GM21529 (cell line): ENCODE results near the gene CD48.
A peak's percentile ranks its signal among the peaks of the same experiment; 100 is the strongest.

Source experiments
- ATAC-seq: cut with Tn5 transposase; IDR thresholded peaks from one replicate; pipeline ENCODE4 v1.9.1; 2021; ENCODE audit not compliant: unreplicated experiment

Gene CD48

DNA sequence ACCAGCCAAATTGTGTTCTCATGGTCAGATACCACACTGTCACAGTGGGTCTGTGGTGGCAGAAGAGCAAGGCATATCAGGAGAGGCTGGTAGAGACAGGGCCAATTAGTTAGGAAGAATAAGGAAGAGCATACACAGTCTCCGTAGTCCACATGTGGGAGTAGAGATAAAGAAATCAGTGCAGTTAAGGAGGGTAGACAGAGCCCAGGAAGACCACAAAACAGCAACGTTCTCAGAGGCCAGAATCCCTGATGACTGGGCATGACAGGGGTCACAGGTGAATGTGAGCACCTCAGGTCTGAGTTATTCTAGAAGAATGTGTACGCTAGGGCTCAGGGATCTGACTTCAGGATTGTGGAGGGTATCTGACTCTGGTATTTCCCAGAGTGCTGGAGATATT lies 31.7 kb downstream of the CD48 start:
- no peak for ATAC-seq

DNA sequence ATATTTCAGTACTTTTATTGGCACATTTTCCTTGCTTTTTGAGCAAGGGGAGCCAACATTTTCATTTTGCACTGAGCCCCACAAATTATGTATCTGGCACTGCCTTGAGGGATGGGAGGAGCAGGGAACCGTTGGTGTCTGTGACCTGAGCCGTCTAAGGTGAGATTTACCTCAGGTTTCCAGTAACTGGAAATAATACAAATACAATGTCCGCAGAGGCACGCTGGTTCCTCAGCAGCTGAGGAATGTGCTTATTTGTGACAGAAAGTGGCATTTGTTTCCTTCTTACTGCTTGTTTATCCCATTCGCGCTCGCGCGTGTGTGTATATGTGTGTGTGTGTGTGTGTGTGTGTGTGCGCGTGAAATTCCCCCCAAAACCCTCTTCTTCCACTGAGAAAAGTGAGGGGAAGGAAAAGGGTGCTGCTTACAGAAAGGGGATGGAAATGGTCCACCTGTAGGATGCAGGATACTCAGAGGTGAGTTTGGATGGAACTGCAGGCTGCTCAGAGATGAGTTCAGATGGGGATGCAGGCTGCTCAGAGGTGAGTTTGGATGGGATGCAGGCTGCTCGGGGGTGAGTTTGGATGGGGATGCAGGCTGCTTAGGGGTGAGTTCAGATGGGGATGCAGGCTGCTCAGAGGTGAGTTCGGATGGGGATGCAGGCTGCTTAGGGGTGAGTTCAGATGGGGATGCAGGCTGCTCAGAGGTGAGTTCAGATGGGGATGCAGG lies 34.6 kb downstream of the CD48 start:
- no peak for ATAC-seq

DNA sequence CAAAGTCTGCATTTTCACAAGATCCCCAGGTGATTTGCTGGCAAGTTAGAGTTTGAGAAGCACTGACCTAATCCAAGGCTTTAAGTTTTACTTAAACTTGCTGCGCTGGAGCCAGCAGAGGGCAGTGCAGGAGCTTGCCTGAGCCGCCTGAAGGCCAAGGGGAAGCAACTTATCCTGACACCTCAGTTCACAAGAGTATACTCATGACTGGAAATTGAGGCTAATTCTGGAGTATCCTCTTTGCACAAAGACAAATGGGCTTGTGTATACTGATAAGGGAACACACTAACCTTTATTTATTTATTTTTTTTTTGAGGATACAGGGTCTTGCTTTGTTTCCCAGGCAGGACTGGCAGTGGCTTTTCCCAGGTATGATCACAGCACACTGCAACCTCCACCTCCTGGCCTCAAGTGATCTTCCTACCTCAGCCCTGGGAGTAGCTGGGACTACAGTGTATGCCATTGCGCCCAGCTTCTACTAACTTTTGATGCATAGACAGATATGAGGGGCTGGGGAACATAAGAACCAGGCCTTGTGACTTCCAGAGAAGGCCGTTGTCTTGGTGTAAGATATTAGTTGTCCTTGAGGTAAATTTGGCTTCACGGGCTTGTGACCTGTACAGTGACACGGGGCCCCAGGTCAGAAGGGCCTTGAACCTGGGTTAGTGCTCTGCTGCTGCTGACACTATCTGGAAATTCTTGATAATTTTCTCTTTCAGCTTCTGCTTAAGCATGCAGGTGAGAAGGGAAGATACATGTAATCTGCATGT lies 35.8 kb downstream of the CD48 start:
- peak; percentile 56 for ATAC-seq

DNA sequence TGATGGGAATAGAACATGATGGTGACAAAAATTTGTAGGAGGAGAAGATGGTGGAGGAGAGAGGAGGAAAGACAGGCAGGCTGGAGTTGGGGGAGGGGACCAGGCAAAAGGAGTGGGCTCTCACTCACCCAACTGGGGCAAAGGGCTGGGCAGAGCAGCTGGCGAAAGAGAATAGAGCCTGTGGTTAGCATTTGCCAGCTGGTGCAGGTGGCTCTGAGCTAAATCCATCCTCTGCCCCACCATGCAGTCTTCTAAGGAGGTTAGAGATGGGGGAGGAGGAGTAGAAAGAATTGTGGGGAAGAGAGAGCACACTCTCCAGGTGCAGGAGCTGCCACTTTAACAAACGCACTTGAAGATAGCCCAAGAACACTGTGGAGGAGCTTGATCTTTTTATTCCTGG lies 37.2 kb downstream of the CD48 start:
- no peak for ATAC-seq

DNA sequence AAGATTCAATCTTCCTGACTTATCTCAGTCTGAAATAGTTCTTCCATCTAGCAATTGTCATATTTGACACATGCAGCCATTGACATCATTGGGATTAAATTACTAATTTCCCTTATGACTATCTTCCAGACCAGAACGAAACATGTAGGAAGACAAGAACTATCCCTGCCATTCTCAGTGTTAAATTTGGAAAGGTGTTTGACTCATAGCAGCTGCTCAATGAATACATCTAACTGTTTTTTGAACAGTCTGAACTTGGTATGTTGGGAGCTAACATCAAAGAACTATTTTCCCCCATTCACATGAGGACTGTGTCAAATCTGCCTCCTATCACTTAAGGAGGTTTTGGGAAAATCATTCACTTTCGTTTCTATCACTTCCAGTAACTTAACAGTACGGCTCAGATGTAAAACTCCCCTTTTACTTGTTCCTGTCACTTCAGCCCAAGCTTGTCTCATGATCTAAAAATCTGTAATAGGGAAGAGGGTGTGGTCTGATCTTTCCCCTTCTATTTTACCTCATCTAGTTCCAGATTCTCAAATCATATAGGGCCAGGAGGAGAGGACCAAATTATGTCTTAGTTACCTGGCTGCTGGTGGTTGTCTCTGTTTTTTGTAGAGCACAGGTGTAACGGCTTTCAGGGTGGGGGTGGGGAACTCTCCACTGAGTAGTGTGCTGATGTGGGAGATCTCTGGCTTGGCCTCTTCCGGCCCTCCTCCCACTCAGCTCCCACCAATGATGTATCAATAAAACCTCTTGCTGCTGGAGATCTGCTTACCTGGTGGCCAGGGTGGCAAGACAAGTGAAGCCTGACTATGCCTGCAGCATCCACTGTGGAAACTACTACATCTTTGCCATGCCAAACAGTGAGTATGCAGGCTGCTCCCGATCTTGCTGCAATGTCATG lies 38.6 kb downstream of the CD48 start:
- ATAC-seq, result no peak

DNA sequence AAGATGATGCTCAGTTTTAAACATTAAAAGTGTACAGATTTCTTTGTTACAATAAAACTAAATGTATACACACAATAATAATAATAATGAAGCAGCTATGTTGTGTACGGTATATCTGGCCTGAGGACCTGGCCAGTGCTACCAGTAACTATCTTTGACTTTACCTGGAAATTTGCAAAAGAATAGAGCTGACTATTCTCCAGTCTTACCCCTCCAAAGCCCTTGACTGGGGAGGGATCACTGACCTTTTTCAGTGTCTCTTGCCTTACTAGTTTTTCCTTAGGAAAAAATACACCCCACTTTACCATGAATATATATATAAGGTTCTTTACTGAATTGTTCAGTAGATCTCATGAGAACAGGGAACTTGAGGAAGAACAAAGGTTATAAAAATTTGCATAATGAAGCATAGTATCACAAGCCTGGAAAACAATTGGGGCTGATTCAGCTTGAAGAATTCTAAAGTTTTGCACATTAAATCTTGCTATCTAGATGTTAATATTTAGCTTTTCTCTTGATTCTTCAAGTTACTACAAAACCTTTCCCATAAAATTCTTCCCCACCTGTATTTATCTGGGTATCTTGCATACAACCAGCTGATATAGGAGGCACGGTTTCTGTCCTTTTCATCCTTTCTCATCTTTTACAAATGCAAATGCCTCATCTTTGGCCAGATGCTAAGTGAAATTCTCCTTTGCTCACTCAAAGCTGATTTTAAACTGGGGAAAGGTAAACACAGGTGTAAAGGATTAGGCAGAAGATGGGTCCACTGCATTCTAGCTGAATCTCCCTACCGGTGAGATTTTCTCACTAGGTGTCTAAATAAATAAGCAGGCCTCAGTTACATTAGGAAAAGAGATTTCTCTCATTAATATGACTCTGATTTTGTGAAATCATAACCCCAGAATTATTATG lies 39.8 kb downstream of the CD48 start:
- ATAC-seq, result no peak

DNA sequence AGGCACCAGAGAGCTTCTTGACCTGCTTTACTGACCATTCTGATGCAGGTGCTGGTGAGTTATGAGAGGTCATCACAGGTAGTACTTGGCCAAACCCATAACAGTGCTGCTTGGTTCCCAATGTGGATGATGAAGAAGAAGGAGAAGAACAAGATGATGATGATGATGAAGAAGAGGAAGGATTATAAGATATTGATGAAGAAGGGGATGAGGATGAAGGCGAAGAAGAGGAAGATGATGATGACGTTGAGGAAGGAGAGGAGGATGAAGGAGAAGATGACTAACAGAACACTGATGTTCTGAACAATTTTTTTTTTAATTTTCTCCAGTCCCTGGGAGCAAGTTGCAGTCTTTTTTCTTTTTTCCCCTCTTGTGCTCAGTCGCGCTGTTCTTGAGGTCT lies 40.9 kb downstream of the CD48 start:
- ATAC-seq, result no peak

DNA sequence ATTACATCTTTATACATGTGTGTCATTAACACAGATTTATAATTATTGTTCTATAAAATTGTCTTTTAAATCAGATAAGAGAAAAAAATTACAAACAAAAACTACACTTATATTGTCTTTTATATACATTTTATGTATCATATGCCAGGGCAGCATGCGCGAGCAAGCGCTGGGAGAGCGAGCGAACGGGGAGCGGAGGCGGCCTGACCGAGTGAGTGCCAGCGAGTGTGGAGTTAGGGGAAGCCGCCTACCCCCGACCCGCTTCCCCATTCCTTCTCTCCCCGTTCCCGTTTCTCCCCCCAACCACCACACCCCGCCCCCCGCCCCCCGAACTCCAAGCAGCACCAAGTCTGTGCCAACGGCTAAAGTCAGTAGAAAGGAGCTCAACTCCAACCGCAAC lies 41.8 kb downstream of the CD48 start:
- no peak for ATAC-seq

DNA sequence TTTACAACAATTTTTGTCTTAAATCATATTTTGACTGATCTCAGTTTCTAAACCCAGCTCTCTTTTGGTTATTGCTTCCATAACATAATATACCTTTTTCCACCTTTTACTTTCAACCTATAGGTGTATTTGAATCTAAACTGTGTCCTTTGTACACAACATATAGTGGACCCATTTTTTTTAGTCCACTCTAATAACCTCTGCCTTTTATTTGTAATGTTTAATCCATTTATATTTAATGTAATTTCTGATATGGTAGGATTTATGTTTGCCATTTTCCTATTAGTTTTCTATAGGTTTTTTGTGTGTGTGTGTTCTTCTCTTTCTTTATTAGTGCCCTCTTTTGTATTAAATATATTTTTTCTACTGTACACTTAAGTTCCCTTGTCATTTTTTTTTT lies 42.3 kb downstream of the CD48 start:
- ATAC-seq, result no peak

DNA sequence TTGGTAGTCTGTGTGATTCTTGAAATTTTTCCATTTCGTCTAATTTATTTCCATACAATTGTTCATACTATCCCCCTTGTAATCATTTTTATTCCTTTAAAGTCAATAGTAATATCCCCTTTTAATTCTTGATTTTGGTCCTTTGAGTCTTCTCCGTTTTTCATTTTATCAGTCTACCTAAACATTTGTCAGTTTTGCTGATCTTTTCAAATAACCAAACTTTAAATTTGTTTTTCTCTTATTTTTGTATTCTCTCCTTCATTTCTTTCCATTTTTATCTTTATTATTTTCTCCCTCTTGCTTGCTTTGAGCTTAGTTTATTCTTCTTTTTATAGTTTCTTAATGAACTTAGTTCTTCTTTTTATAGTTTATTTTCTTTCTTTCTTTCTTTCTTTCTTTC lies 43.7 kb downstream of the CD48 start:
- ATAC-seq, result no peak

DNA sequence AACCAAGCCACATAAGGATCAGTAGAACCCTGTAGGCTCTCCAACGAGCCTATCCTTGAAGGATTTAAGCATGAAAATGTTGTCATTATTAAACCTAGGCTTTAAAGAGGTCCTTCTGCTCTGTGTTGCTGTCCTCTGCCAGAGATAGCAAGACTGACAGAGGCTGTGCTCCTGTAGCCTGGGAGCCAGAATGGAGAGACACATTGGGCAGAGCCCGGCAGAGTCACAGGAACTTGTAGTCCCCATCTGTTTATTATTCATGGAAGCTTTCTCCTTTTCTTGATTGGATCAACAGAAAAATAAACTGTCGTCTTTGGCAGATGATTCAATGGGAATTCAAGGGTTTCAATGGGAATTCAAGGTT lies 45.6 kb downstream of the CD48 start:
- no peak for ATAC-seq

DNA sequence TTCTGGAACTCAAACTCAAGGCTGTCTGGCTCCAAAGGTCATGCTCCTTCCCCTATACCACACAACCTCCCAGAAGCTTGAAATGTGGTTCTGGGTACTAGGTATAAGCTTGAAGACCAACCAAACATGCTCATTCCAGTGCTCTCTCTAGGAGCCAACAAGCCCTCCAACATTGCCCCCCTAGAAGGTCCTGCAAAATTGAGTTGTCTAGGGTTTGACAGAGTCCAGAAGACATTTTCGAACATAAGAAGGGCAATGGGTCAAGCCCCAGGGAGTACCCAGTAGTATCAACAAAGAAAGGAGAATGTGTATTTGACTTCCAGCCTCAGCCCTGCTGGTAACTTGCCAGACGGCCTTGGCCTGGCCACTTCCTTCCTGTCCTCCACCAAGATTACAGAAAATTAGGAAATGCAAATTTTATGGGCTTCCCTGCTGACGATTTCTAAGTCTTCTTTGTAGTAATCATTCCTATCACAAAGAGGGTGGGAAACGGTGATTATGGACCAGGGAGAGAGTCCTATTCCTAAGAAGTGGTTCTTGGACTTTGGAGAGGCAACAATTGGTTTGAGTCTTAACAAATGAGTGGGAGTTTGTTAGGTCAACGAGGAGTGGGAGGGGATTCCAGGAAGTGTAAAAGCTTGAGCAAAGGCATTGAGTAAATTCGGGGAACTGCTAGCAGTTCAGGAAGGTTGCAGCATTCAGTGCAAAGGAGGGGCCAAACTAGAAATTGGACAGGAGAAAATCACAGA lies 46.1 kb downstream of the CD48 start:
- no peak for ATAC-seq

DNA sequence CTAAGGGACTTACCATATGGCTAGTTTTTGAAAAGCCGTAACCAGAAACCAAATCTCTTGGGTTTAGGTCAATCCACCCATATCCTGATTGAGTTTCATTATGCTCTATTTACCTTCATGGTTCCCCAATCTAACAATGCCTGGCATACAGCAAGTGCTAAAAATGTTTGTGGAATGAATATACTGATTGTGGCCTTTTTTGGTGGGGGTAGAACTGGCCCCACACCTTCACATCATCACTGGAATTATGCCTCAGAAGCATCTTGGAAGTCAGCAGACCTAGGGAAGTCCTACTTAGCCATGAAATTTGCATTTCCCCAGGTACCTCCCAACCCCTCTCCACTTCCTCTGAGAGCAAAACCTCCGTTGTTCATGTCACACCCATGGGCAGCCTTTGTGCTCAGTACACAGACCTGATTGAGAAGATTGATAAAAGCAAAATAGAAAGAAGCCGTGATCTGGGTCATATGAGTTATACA lies 47.0 kb downstream of the CD48 start:
- ATAC-seq, result peak; percentile 83

DNA sequence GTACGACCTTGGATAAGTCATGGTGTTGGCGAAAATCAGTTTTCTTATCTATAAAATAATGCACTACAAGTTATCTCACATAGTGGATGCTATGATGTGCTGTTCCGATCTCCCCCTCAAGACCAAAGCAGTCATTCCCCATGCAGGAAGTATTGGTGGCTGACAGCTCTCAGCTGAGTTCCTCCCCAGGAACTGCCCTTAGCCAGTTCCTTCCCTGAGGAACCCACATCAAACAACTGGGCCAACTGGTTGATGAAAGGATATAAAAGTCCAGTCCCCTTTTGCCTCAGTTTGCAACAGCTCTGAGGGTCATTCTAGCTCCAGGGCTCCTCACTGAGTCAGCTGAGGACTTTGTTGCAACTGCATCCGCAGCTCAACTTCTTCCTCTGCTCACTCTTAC lies 48.7 kb downstream of the CD48 start:
- ATAC-seq, result no peak

DNA sequence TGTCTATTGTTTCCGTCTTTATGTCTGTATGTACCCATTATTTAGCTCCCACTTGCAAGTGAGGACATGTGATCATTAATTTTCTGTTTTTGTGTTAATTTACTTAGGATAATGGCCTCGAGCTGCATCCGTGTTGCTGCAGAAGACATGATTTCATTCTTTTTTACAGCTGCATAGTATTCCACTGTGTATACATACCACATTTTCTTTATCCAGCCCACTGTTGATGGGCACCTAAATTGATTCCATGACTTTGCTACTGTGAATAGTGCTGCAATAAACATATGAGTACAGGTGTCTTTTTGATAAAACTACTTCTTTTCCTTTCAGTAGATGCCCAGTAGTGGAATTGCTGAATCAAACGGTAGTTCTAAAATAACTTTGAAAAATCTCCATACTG lies 52.1 kb downstream of the CD48 start:
- no peak for ATAC-seq

DNA sequence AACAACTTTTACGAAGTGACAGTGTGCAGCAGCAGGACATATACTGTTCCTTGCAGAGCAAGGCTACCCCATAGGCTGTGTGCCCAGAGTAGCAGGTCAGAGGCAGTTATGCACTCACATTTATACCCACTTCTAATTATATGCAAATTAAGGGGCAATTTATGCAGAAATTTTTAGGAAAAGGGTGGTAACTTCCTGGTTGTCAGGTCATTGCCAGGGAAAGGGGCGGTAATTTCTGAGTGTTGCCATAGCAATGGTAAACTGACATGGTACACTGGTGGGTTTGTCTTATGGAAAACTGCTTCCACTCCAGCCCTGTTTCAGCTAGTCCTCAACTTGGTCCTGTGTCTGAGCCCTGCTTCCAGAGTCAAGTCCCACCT lies 52.8 kb downstream of the CD48 start:
- ATAC-seq, result no peak

DNA sequence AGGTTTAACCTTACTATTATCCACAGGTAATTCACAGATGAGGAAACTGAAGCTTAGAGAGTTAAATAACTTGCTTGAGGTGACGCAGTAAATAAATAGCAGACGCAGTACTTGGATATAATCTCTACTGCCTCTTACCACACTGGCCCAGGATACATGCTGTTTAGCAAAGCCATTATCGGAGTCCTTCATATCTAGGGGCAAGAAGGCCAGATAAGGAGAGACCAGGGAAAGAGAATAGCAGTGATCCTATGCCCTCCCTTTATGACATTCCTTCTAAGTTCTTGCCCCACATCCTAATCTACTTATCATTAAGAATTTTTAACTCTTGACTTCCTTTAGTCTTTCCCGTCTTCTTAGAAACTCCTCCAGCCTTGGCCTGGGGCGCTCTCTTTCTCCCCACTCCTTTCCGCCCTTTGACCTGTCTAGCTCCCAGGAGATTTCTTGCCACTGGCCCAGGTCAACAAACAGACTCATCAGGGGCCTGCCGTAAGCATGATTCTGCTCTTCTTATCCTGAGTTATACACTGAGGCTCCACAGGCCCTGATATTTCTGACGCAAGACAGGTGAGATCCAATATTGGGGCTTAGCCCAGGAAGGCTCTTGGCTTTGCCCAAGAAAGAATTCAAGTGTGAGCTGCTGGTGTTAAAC lies 53.3 kb downstream of the CD48 start:
- ATAC-seq, result no peak

DNA sequence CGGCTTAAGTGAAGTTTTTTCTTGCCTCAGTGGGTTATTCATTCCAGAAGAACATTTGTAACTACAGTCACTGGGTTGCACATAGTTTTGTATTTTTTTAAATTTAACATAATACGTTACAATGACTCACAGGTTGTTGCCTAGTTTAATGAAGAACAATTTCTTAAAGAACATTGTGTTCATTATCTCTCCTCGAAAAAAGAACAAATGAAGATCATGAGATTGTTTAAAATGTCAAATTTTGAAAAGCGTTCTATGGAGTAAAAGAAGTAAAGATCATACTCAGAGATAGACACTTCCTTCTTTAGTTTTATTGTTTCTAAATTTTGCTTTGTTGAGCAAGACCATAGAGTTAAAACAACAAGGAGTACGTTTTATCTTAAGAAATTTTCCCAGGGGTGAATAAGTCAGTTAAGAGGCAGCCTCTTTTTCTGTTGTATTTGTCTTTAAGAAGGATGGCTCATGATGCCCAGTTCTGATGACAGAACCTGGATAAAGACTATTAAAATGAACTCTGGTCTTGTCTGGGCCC lies 54.3 kb downstream of the CD48 start:
- no peak for ATAC-seq

DNA sequence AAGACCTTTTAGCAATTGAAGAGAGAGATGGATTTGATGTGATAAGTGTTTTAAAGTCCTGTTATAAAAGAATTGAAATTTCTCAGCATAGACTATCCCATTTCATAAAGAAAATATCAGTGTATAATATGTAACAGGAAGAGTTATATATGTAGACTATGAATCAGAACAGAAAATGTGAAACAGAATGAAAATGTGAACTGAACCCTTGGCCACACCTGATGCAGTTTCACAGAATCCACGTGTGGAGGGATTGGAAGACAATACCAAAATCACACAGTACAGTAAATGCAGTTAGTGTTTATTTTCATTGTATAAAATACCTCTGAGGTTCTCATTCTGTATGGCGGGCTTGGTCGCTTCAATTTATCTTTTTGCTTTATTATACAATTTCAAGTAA lies 54.9 kb downstream of the CD48 start:
- no peak for ATAC-seq
